ENCODE measurements around the gene DISC1. TPM values are rescaled to one million over a fixed set of nuclear protein-coding genes. Genes with fewer than 3 reads are reported as not detected.
"Not testable (repeated sequence)": the region's sequence is repeated elsewhere in the genome, so short reads cannot be mapped to it uniquely, and the experiment has no call there.

The DISC1 gene
- total RNA-seq, 1 experiment from 2014 or later: 13.5 TPM

- H3K36me3 Mint-ChIP-seq (ENCODE audit: insufficient read depth, unreplicated experiment); H3K4me1 Mint-ChIP-seq (ENCODE audit: low read depth, unreplicated experiment); H3K27me3 ChIP-seq (replicated peaks; ENCODE audit: control insufficient read depth, insufficient read depth, low read length); BruUV-seq (replicated peaks); H3K27me3 Mint-ChIP-seq (ENCODE audit: insufficient read depth, unreplicated experiment); DNase-seq; H3K9me3 Mint-ChIP-seq (ENCODE audit: unreplicated experiment); H3K4me3 ChIP-seq (ENCODE audit: low read depth, low read length); POLR2A ChIA-PET; CTCF ChIA-PET; H3K4me1 ChIP-seq; H3K36me3 ChIP-seq (ENCODE audit: control insufficient read depth, insufficient read depth, low read length); H3K27ac Mint-ChIP-seq (ENCODE audit: unreplicated experiment); intact Hi-C loops (cut with micrococcal nuclease; ENCODE audit: unreplicated experiment); H3K9me3 ChIP-seq; H3K4me3 Mint-ChIP-seq (ENCODE audit: unreplicated experiment): not testable (repeated sequence)
These were observed 25.2 kb downstream of the DISC1 start for GRCh38 chr1:231651621-231652260.

GRCh38 chr1:231653632-231654031 is 27.0 kb downstream of the DISC1 start:
- peaks cover 9% of the 10 kb centered on the region for H3K4me1 ChIP-seq
- Mint-ChIP-seq H3K4me3 (ENCODE audit: unreplicated experiment) (no peak overlapping the region), H3K9me3 (ENCODE audit: unreplicated experiment) (peaks cover 9% of the 10 kb centered on the region), H3K27me3 (ENCODE audit: insufficient read depth, unreplicated experiment) (no peaks in the 10 kb centered on the region), H3K27ac (ENCODE audit: unreplicated experiment) (no peak overlapping the region), H3K4me1 (ENCODE audit: low read depth, unreplicated experiment) (peaks cover 7% of the 10 kb centered on the region), H3K36me3 (ENCODE audit: insufficient read depth, unreplicated experiment) (no peaks in the 10 kb centered on the region)
- peaks cover 10% of the 10 kb centered on the region for H3K9me3 ChIP-seq
- ChIA-PET CTCF (no interaction called here), POLR2A (no interaction called here)
- no peaks in the 10 kb centered on the region for H3K27me3 ChIP-seq (replicated peaks; ENCODE audit: control insufficient read depth, insufficient read depth, low read length)
- BruUV-seq (replicated peaks): no TSS peak
- DNase-seq: no peak
- intact Hi-C loops (cut with micrococcal nuclease; ENCODE audit: unreplicated experiment): no loop called here
- H3K4me3 ChIP-seq (ENCODE audit: low read depth, low read length): no peak overlapping the region
- no peak for TF ChIP-seq CTCF (IDR thresholded peaks at IDR 0.05; ENCODE audit: insufficient read depth in 1 of 2, low read depth in 1 of 2, low read length in 1 of 2, severe bottlenecking in 1 of 2, unreplicated experiment in 1 of 2)
- no peaks in the 10 kb centered on the region for H3K36me3 ChIP-seq (ENCODE audit: control insufficient read depth, insufficient read depth, low read length)

GRCh38 chr1:231656741-231657140 is 30.2 kb downstream of the DISC1 start:
- Mint-ChIP-seq H3K36me3 (ENCODE audit: insufficient read depth, unreplicated experiment) (no peaks in the 10 kb centered on the region), H3K27me3 (ENCODE audit: insufficient read depth, unreplicated experiment) (no peaks in the 10 kb centered on the region), H3K4me3 (ENCODE audit: unreplicated experiment) (no peak overlapping the region), H3K4me1 (ENCODE audit: low read depth, unreplicated experiment) (peaks cover 20% of the 10 kb centered on the region), H3K27ac (ENCODE audit: unreplicated experiment) (no peak overlapping the region), H3K9me3 (ENCODE audit: unreplicated experiment) (peaks cover 9% of the 10 kb centered on the region)
- no peaks in the 10 kb centered on the region for H3K27me3 ChIP-seq (replicated peaks; ENCODE audit: control insufficient read depth, insufficient read depth, low read length)
- intact Hi-C loops (cut with micrococcal nuclease; ENCODE audit: unreplicated experiment): no loop called here
- no peak overlapping the region for H3K4me3 ChIP-seq (ENCODE audit: low read depth, low read length)
- ChIA-PET CTCF (no interaction called here), POLR2A (no interaction called here)
- DNase-seq: no peak
- H3K4me1 ChIP-seq: peaks cover 10% of the 10 kb centered on the region
- no TSS peak for BruUV-seq (replicated peaks)
- H3K9me3 ChIP-seq: peaks cover 10% of the 10 kb centered on the region
- TF ChIP-seq CTCF (IDR thresholded peaks at IDR 0.05; ENCODE audit: insufficient read depth in 1 of 2, low read depth in 1 of 2, low read length in 1 of 2, severe bottlenecking in 1 of 2, unreplicated experiment in 1 of 2): no peak
- no peaks in the 10 kb centered on the region for H3K36me3 ChIP-seq (ENCODE audit: control insufficient read depth, insufficient read depth, low read length)

GRCh38 chr1:231658223-231658622 is 31.6 kb downstream of the DISC1 start:
- H3K4me3 ChIP-seq (ENCODE audit: low read depth, low read length); H3K9me3 ChIP-seq; H3K9me3 Mint-ChIP-seq (ENCODE audit: unreplicated experiment); H3K4me3 Mint-ChIP-seq (ENCODE audit: unreplicated experiment); CTCF ChIA-PET; POLR2A ChIA-PET; H3K36me3 ChIP-seq (ENCODE audit: control insufficient read depth, insufficient read depth, low read length); DNase-seq; H3K36me3 Mint-ChIP-seq (ENCODE audit: insufficient read depth, unreplicated experiment); BruUV-seq (replicated peaks); H3K4me1 ChIP-seq; H3K27me3 ChIP-seq (replicated peaks; ENCODE audit: control insufficient read depth, insufficient read depth, low read length); intact Hi-C loops (cut with micrococcal nuclease; ENCODE audit: unreplicated experiment); H3K27ac Mint-ChIP-seq (ENCODE audit: unreplicated experiment); H3K27me3 Mint-ChIP-seq (ENCODE audit: insufficient read depth, unreplicated experiment): not testable (repeated sequence)
- peaks cover 23% of the 10 kb centered on the region for H3K4me1 Mint-ChIP-seq (ENCODE audit: low read depth, unreplicated experiment)

Data from Caco-2 (cell line).